ENCODE measurements around the gene LMX1A.

Gene LMX1A

GRCh38 chr1:165316153-165316772 is 40.3 kb downstream of the LMX1A start:
- DNase-seq: no peak

GRCh38 chr1:165315481-165315880 is 41.0 kb downstream of the LMX1A start:
- DNase-seq: no peak

- DNase-seq: no peak
Measured at GRCh38 chr1:165313903-165314302, 42.6 kb downstream of the LMX1A start.

GRCh38 chr1:165312591-165312990 is 43.9 kb downstream of the LMX1A start:
- no peak for DNase-seq

- no peak for DNase-seq
Measured at GRCh38 chr1:165306543-165307434, 49.7 kb downstream of the LMX1A start.

GRCh38 chr1:165303386-165303785 is 53.1 kb downstream of the LMX1A start:
- no peak for DNase-seq

GRCh38 chr1:165300400-165300903 is 56.1 kb downstream of the LMX1A start:
- no peak for DNase-seq

GRCh38 chr1:165298203-165298820 is 58.2 kb downstream of the LMX1A start:
- DNase-seq: no peak

GRCh38 chr1:165296205-165296604 is 60.3 kb downstream of the LMX1A start:
- DNase-seq: no peak

GRCh38 chr1:165290148-165290547 is 66.4 kb downstream of the LMX1A start:
- DNase-seq: no peak

GRCh38 chr1:165289556-165289955 is 67.0 kb downstream of the LMX1A start:
- DNase-seq: no peak

GRCh38 chr1:165288350-165289120 is 68.0 kb downstream of the LMX1A start:
- DNase-seq: no peak

- DNase-seq: no peak
Measured at GRCh38 chr1:165287781-165288180, 68.7 kb downstream of the LMX1A start.

GRCh38 chr1:165287329-165287728 is 69.2 kb downstream of the LMX1A start:
- no peak for DNase-seq

- no peak for DNase-seq
Measured at GRCh38 chr1:165284454-165284853, 72.1 kb downstream of the LMX1A start.

GRCh38 chr1:165281207-165281901 is 75.2 kb downstream of the LMX1A start:
- DNase-seq: no peak

GRCh38 chr1:165279882-165280281 is 76.6 kb downstream of the LMX1A start:
- no peak for DNase-seq

- no peak for DNase-seq
Measured at GRCh38 chr1:165276314-165276713, 80.2 kb downstream of the LMX1A start.

GRCh38 chr1:165265196-165265838 is 91.2 kb downstream of the LMX1A start:
- no peak for DNase-seq

- no peak for DNase-seq
Measured at GRCh38 chr1:165259706-165260428, 96.6 kb downstream of the LMX1A start.

- no peak for DNase-seq
Measured at GRCh38 chr1:165259236-165259635, 97.3 kb downstream of the LMX1A start.

Data from activated CD4-positive, CD25-positive, alpha-beta regulatory T cell (primary cell).